Osteoblast (primary cell): ENCODE data around the gene EXOSC2. TPM values are rescaled to one million over a fixed set of nuclear protein-coding genes. Genes with fewer than 3 reads are reported as not detected.

ENCODE experiments used
- DNase-seq: peaks from one replicate; pipeline ENCODE4 v3.0.0; 2011; ENCODE audit warnings: low spot score, mixed read lengths; ENCODE audit not compliant: insufficient read length; ENCODE audit errors: missing footprints
- H2AFZ ChIP-seq: 2 replicates; pipeline ENCODE4 v1.6.0; 2011; ENCODE audit warnings: mild to moderate bottlenecking, low read length
- H3K27ac ChIP-seq: 2 replicates; pipeline ENCODE4 v1.5.1; 2011; ENCODE audit warnings: mild to moderate bottlenecking, low read depth, low read length, moderate library complexity
- H3K27me3 ChIP-seq: 2 replicates; pipeline ENCODE4 v1.6.0; 2012; ENCODE audit warnings: mild to moderate bottlenecking, control low read depth, inconsistent platforms, low read length, moderate library complexity; ENCODE audit not compliant: insufficient read depth
- H3K36me3 ChIP-seq: 2 replicates; pipeline ENCODE4 v1.5.1; 2011; ENCODE audit warnings: mild to moderate bottlenecking, low read length, control low read depth, moderate library complexity; ENCODE audit not compliant: insufficient read depth
- H3K4me1 ChIP-seq: 2 replicates; pipeline ENCODE4 v1.5.1; 2011; ENCODE audit warnings: mild to moderate bottlenecking, low read length, control low read depth, moderate library complexity; ENCODE audit not compliant: insufficient read depth
- H3K4me2 ChIP-seq: 2 replicates; pipeline ENCODE4 v1.6.0; 2011; ENCODE audit warnings: mild to moderate bottlenecking, low read length; ENCODE audit not compliant: insufficient read depth
- H3K4me3 ChIP-seq: fragments of 200-600 bp; sonication (generic); 3 replicates; pipeline ENCODE4 v1.5.1; 2012; ENCODE audit warnings: mild to moderate bottlenecking, low read length, inconsistent platforms; ENCODE audit not compliant: insufficient read depth
- H3K79me2 ChIP-seq: 2 replicates; pipeline ENCODE4 v1.6.0; 2012; ENCODE audit warnings: mild to moderate bottlenecking, low read length, control low read depth, inconsistent platforms; ENCODE audit not compliant: insufficient read depth
- H3K9me3 ChIP-seq: 2 replicates; pipeline ENCODE4 v1.5.1; 2011; ENCODE audit warnings: low read depth, low read length, control low read depth
- H4K20me1 ChIP-seq: 2 replicates; pipeline ENCODE4 v1.6.0; 2012; ENCODE audit warnings: mild to moderate bottlenecking, low read length, control low read depth; ENCODE audit not compliant: insufficient read depth
- CTCF ChIP-seq: IDR thresholded peaks from 2 replicates; pipeline ENCODE4 v1.5.1; 2011; ENCODE audit warnings: mild to moderate bottlenecking, low read depth, low read length, moderate library complexity; ENCODE audit errors: extremely low read depth
- total RNA-seq: library from RNA; depleted of rRNA; stranded (reverse); fragments of >200 nt; gene quantifications from 2 replicates; pipeline ENCODE4 v1.2.3, GENCODE V29; 2012

EXOSC2 gene
- total RNA-seq, 1 donor = 22.1 TPM

GRCh38 chr9:130661451-130662098 lies 32.0 kb upstream of the EXOSC2 start:
- peak; percentile 90 for DNase-seq
- H3K9me3 ChIP-seq = no peaks in the 10 kb centered on the region
- no peak for TF ChIP-seq CTCF
- H3K36me3 ChIP-seq = no peaks in the 10 kb centered on the region
- no peak overlapping the region for H3K27ac ChIP-seq
- H3K4me3 ChIP-seq = no peak overlapping the region
- H3K4me2 ChIP-seq = no peak overlapping the region
- H3K79me2 ChIP-seq = no peaks in the 10 kb centered on the region
- no peaks in the 10 kb centered on the region for H4K20me1 ChIP-seq
- H2AFZ ChIP-seq = no peak overlapping the region
- H3K27me3 ChIP-seq = peaks cover 94% of the 10 kb centered on the region
- no peaks in the 10 kb centered on the region for H3K4me1 ChIP-seq

DNA sequence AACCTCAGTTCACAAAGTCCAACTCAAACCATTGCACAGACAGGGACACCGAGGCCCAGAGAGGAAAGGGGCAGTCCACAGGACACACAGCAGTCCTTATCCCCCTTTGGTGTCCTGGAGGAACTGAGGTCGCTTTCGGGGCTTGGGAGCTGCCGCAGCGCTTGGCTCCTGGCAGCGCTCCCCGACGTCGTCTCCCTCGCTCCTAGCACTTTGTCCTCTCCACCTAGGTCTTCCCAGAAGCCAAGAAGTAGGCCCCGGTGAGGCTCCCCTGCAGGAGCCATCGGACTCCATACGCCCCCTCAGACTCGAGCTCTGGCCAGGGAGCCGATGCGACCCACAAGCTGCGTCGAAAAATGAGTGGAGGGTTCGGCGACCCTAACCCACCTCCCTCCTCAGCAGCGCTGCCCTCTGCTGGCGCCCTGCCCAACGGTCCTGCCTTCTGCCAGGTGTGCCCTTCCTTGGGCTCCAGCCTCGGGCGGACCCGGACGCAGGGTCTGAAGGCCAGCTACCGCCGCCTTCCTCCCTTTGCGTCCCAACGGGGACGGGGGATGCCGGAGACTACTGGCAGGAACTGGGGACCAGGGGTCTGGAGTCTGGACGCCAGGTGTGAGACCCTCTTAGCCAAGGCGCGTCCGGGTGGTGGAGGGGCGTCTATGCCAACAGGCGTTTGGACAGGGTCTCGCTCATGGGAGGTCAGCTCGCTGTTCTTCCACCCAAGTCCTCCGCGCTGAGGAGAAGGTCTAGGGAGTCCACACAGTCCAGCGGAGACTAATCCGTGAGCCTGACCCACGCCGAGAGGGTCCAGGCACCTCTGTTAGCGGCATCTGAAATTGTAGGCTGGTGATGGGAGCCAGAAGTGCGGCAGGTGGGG lies 31.2 kb upstream of the EXOSC2 start:
- no peak overlapping the region for H3K27ac ChIP-seq
- H3K4me2 ChIP-seq = no peak overlapping the region
- H2AFZ ChIP-seq = no peak overlapping the region
- no peaks in the 10 kb centered on the region for H3K36me3 ChIP-seq
- H3K9me3 ChIP-seq = no peaks in the 10 kb centered on the region
- no peaks in the 10 kb centered on the region for H4K20me1 ChIP-seq
- H3K79me2 ChIP-seq = no peaks in the 10 kb centered on the region
- TF ChIP-seq CTCF = no peak
- H3K4me1 ChIP-seq = no peaks in the 10 kb centered on the region
- H3K27me3 ChIP-seq = peaks cover 94% of the 10 kb centered on the region
- no peak overlapping the region for H3K4me3 ChIP-seq
- DNase-seq = peak; percentile 88

- Histone ChIP-seq H3K4me3 (no peak overlapping the region), H3K4me2 (no peak overlapping the region), H2AFZ (no peak overlapping the region), H3K27me3 (peaks cover 96% of the 10 kb centered on the region), H3K79me2 (no peaks in the 10 kb centered on the region), H3K4me1 (no peaks in the 10 kb centered on the region), H4K20me1 (no peaks in the 10 kb centered on the region), H3K36me3 (no peaks in the 10 kb centered on the region), H3K27ac (no peak overlapping the region), H3K9me3 (no peaks in the 10 kb centered on the region)
- peak; percentile 84 for DNase-seq
- TF ChIP-seq CTCF = no peak
Observed at GRCh38 chr9:130662970-130663257, 30.7 kb upstream of the EXOSC2 start.

- no peak for TF ChIP-seq CTCF
- peaks cover 96% of the 10 kb centered on the region for H3K27me3 ChIP-seq
- no peaks in the 10 kb centered on the region for H3K9me3 ChIP-seq
- H2AFZ ChIP-seq = no peak overlapping the region
- H4K20me1 ChIP-seq = no peaks in the 10 kb centered on the region
- H3K4me3 ChIP-seq = no peak overlapping the region
- H3K27ac ChIP-seq = no peak overlapping the region
- no peak overlapping the region for H3K4me2 ChIP-seq
- H3K36me3 ChIP-seq = no peaks in the 10 kb centered on the region
- H3K79me2 ChIP-seq = no peaks in the 10 kb centered on the region
- peak; percentile 92 for DNase-seq
- no peaks in the 10 kb centered on the region for H3K4me1 ChIP-seq
Observed at GRCh38 chr9:130663258-130663976, 30.2 kb upstream of the EXOSC2 start.
